Stimulated activated CD4-positive, alpha-beta T cell treated with anti-CD3 and anti-CD28 coated beads, Interleukin-1b, Interleukin-23, amount 100 ng/mL, for 48 hours (primary cell): ENCODE data around the gene ZNF575.
A peak's percentile ranks its signal among the peaks of the same experiment; 100 is the strongest.
"Not testable (repeated sequence)": the region's sequence is repeated elsewhere in the genome, so short reads cannot be mapped to it uniquely, and the experiment has no call there.

Source experiments
- DNase-seq: peaks from one replicate; pipeline ENCODE4 v3.0.0-alpha.2; 2020

ZNF575 gene

GRCh38 chr19:43511324-43511723 is 21.7 kb upstream of the ZNF575 start:
- no peak for DNase-seq

- not testable (repeated sequence) for DNase-seq
Observed at GRCh38 chr19:43512399-43512798, 20.6 kb upstream of the ZNF575 start.

GRCh38 chr19:43518051-43518450 is 14.9 kb upstream of the ZNF575 start:
- no peak for DNase-seq

GRCh38 chr19:43519436-43520088 is 13.4 kb upstream of the ZNF575 start:
- DNase-seq = peak; percentile 83

- no peak for DNase-seq
Observed at GRCh38 chr19:43522929-43523328, 10.1 kb upstream of the ZNF575 start.

- not testable (repeated sequence) for DNase-seq
Observed at GRCh38 chr19:43523696-43524095, 9.3 kb upstream of the ZNF575 start.

GRCh38 chr19:43524922-43525835 is 7.8 kb upstream of the ZNF575 start:
- DNase-seq = peak; percentile 38

- peak; percentile 43 for DNase-seq
Observed at GRCh38 chr19:43525836-43526771, 6.9 kb upstream of the ZNF575 start.

- DNase-seq = peak; percentile 78
Observed at GRCh38 chr19:43526884-43527859, 5.8 kb upstream of the ZNF575 start, which contains the start of gene ETHE1. Gene ETHE1 (minus strand): TSS chr19:43527201. CDS start chr19:43527177, 24 bp downstream.

- DNase-seq = peak; percentile 10
Observed at GRCh38 chr19:43527860-43528622, 4.9 kb upstream of the ZNF575 start.

GRCh38 chr19:43532571-43532961 is 422 bp upstream of the ZNF575 start:
- DNase-seq = peak; percentile 70

- peak; percentile 99 for DNase-seq
Observed at GRCh38 chr19:43533546-43534304, 737 bp downstream of the ZNF575 start.

- no peak for DNase-seq
Observed at GRCh38 chr19:43534305-43534815, 1.4 kb downstream of the ZNF575 start.

- peak; percentile 17 for DNase-seq
Observed at GRCh38 chr19:43534816-43535761, 2.1 kb downstream of the ZNF575 start.

- no peak for DNase-seq
Observed at GRCh38 chr19:43538922-43539321, 5.9 kb downstream of the ZNF575 start.

- no peak for DNase-seq
Observed at GRCh38 chr19:43540381-43540780, 7.4 kb downstream of the ZNF575 start.

- DNase-seq = no peak
Observed at GRCh38 chr19:43541920-43542650, 9.1 kb downstream of the ZNF575 start.

GRCh38 chr19:43544077-43544476 is 11.1 kb downstream of the ZNF575 start:
- no peak for DNase-seq
